Motor neuron (in vitro differentiated cells): Measurements from ENCODE around the gene TTC39A. TPM values are rescaled to one million over a fixed set of nuclear protein-coding genes. Genes with fewer than 3 reads are reported as not detected.
"Not testable (repeated sequence)": the region's sequence is repeated elsewhere in the genome, so short reads cannot be mapped to it uniquely, and the experiment has no call there.

Experiments
- ATAC-seq, 8 experiments: fragments of 200-7000 bp; cut with Tn5 transposase; replicated peaks in 6 of 8; 2 replicates each; pipeline ENCODE4 v1.8.0; 2021; ENCODE audit warnings: mild to moderate bottlenecking in 8 of 8, moderate library complexity in 8 of 8
- H3K27ac ChIP-seq, 2 donors: fragments of 250-450 bp; sonication (Bioruptor Pico); 2 replicates each; pipeline ENCODE4 v1.9.0; 2021; ENCODE audit warnings: antibody characterized with exemption in 2 of 2, mild to moderate bottlenecking in 2 of 2, moderate library complexity in 1 of 2
- H3K4me1 ChIP-seq, 2 donors: fragments of 250-450 bp; sonication (Bioruptor Pico); replicated peaks in 1 of 2; 2 replicates each; pipeline ENCODE4 v1.6.1; 2021; ENCODE audit warnings: antibody characterized with exemption in 2 of 2, mild to moderate bottlenecking in 2 of 2, moderate library complexity in 1 of 2
- H3K4me3 ChIP-seq, 5 donors: fragments of 250-450 bp; sonication (Bioruptor Pico); 2 replicates each; pipeline ENCODE4 v1.9.0; 2021; ENCODE audit warnings: antibody characterized with exemption in 5 of 5, mild to moderate bottlenecking in 5 of 5, moderate library complexity in 4 of 5
- WGBS, 10 experiments: fragments of 450-650 bp; shearing (Covaris generic); methylation state at CpG; one replicate each; pipeline ENCODE4 v1.0.0; 2022; 5-methylcytosine and 5-hydroxymethylcytosine counted together
- in situ Hi-C, 9 experiments: fragments of 400-800 bp; cut with MboI; loops; one replicate each; pipeline ENCODE4 v1.15.0; 2021; ENCODE audit warnings: low sequenced_read_pairs in 9 of 9, low pct_unique_long_range_greater_than_20kb in 2 of 9; ENCODE audit not compliant: unreplicated experiment in 9 of 9
- total RNA-seq, 8 experiments: library from RNA; unstranded; fragments of 300-600 nt; gene quantifications; 2 replicates each; pipeline versions ENCODE4 v1.2.3 to v1.2.4, GENCODE V29; 2022

Gene TTC39A
- total RNA-seq, 8 experiments from 2014 or later: 1.1 to 4.8 (median 2.2) TPM

DNA sequence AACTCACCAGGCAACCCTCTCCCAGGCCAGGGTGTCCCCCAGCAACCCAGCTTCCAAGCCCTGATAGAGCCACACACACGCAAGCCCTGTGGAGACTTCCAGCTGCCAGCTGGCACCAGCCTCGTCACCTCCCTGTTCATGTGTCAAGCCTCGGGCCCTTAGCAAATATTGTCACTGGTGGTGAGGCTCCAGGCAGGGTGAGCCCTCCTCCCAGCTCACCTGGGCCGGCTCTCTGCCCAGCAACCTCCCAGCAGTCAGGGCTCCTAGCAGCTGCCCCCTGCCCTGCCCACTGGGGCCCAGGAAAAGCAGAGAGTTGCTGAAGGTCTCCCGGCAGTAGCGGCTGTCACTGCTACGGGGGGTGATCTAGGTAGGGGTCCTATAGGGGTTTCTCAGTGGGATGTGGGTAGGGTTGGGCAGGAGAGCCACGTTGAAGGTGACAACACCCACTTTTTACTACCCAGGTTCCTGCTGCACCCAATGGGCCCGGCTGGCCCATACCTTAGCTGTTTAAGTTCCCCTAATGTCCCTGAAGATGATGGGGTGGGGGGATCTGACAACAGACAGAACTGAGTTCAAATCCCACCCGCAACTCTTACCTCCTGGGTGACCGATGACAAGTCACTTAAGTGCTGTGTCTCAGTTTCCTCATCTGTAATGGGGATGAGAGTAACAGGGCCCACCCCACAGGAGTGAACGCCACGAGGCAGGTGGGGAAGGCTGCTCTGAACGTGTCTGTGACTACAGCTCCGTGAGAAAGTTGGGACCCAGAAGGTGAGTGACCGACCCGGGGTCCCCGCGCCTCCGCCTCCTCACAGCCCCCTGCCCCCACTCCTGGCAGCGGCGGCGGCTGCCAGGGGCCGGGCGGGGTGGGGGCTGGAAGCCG lies 678 bp downstream of the TTC39A start:
- ATAC-seq: peak in 2 of 8 experiments; percentile 4 to 66
- Histone ChIP-seq H3K4me1 (peaks cover 14 to 16% of the 10 kb centered on the region in 2 donors), H3K4me3 (peak overlapping the region; percentile 27 to 41 (median 39)), H3K27ac (no peak overlapping the region)
- 30 to 100% (median 87%) methylated on average over 2 to 10 of the region's 26 CpGs; no CpG with 5 or more reads in 3 of the 10 experiments for WGBS, 10 experiments
- in situ Hi-C loops: loop anchor here in 1 of 9 experiments (25.0 kb wide), 1 partner anchor 208 kb away; no protein-coding TSS in a partner anchor

DNA sequence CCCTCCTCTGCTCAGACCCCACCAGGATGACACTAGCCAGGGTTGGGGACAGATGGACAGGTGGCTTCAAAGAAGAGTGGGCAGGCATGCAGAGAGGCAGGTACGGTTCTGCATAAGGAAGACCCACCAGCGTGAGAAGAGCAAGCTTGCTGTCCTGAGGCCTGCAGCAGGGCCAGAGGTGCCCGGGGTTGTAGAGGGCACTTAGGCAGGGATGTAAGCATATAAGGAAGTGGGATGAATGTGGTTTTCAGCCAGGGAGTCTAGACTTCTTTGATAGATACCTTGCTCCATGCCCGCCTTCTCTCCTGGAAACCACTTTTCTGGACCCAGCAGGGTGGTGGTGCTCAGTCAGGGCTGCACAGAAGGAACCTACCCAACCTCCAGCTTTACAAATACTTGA lies 1.4 kb downstream of the TTC39A start:
- 93 to 100% (median 95%) methylated on average over 2 to 3 of the region's 4 CpGs; no CpG with 5 or more reads in 5 of the 10 experiments for WGBS, 10 experiments
- in situ Hi-C loops: loop anchor here in 1 of 9 experiments (25.0 kb wide), 1 partner anchor 208 kb away; no protein-coding TSS in a partner anchor
- ATAC-seq: no peak
- Histone ChIP-seq H3K4me1 (peaks cover 14 to 16% of the 10 kb centered on the region in 2 donors), H3K27ac (no peak overlapping the region), H3K4me3 (no peak overlapping the region)

DNA sequence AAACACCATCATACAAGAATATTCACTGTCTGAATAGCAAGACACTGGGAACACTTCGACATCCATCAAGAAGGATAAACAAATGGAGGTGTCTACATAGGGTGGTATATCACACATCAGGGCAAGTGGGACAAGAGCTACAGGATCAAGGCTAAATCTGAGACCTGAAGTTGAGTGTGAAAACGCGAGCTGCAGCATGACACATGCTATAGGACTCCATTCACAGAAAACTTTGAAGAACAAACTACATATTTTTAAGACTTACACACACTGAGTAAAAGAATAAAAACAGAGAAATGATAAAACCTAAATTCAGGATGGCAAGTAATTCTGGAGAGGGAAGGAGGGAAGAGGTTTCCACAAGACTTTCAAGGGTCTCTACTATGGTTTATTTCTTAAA lies 2.1 kb downstream of the TTC39A start:
- in situ Hi-C loops: loop anchor here in 1 of 9 experiments (25.0 kb wide), 1 partner anchor 209 kb away; no protein-coding TSS in a partner anchor
- peaks cover 14 to 16% of the 10 kb centered on the region in 2 donors for H3K4me1 ChIP-seq
- ATAC-seq: no peak
- no peak overlapping the region for H3K27ac ChIP-seq
- WGBS, 10 experiments: 41 to 100% (median 84%) methylated on average over 1 to 3 of the region's 3 CpGs; no CpG with 5 or more reads in 1 of the 10 experiments
- no peak overlapping the region for H3K4me3 ChIP-seq

DNA sequence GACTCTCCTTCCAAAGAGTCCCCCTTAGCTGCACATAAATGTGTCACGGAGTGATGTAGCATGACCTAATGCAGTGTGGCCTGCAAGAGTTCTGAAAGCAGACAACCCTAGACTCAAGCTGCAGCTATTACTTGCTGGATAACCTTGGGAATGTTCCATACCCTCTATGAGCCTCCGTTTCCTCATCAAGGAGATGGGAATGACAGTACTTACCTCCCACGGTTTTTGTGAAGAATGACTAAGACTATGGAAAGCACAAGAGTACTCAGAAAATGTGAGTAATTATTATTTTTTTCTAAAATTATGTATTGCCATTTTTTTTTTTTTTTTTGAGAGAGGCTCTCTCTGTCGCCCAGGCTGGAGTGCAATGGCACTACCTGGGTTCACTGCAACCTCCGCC lies 3.0 kb downstream of the TTC39A start:
- H3K27ac ChIP-seq: no peak overlapping the region
- in situ Hi-C loops: loop anchor here in 1 of 9 experiments (25.0 kb wide), 1 partner anchor 210 kb away; no protein-coding TSS in a partner anchor
- no peak overlapping the region for H3K4me3 ChIP-seq
- no peak for ATAC-seq
- H3K4me1 ChIP-seq: peaks cover 14 to 16% of the 10 kb centered on the region in 2 donors
- 48 to 95% (median 82%) methylated on average over 2 to 5 of the region's 5 CpGs; no CpG with 5 or more reads in 1 of the 10 experiments for WGBS, 10 experiments

DNA sequence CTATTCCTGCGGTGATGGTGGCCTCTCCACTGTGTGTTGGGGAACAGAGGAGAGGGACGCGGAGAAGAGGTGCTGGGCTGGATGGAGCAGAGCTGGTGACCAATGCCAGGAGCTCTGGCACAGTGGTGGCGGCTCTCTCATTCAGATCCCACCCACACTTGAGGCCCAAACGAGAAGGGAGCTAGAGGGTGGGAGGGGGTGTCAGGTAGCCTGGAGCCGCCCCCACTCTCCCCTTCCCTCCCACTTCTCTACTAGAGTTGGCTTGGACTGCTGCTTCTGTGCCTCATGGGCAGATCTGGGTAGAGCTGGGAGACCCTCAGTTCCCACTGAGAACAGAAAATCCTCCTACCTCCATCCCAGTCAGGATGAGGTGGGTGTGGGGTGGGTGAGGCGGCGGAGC lies 3.5 kb downstream of the TTC39A start:
- 80 to 100% (median 100%) methylated on average over 1 to 5 of the region's 8 CpGs; no CpG with 5 or more reads in 5 of the 10 experiments for WGBS, 10 experiments
- in situ Hi-C loops: loop anchor here in 1 of 9 experiments (25.0 kb wide), 1 partner anchor 210 kb away; no protein-coding TSS in a partner anchor
- Histone ChIP-seq H3K4me3 (no peak overlapping the region), H3K27ac (no peak overlapping the region), H3K4me1 (peaks cover 14 to 16% of the 10 kb centered on the region in 2 donors)
- no peak for ATAC-seq

DNA sequence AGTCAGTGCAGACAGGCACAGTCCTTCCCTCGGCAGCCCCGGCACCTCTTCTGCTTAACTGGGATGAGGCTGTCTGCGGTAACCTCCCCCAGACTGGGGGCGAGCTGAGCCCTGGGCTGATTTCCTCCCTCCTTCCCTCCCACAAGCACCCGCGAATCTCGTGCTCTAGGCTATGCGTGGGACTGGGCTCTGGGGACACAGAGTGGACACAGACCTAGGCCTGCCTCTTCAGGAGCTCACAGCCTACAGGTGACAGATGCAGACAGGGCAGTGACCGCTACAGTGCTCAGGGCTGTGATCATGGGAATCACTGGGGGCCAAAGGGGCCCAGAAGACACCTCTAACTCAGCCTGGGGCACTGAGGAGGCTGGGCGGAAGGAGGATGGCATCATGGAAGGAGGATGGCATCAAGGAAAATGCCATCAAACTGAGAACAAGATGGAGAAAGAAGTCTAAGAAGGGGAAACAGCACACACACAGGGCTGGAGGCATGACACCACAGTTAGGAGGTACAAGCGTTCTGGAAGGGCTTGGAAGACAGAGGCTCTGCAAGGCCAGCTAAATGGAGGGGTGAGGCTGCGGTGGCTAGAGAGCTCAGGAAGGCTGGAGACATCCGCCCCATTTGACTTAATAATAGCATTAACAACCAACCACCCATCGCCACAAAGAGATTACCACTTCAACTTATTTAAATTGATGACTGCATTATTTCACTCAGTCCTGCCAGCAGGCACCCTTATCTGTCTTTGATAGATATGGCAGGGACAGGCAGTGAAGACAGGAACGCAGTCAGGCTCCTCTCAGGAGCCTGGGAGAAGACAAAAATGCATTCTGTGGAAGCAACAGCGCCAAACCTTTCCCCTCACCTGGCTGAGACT lies 4.2 kb downstream of the TTC39A start:
- in situ Hi-C loops: loop anchor here in 1 of 9 experiments (25.0 kb wide), 1 partner anchor 211 kb away; no protein-coding TSS in a partner anchor
- 65 to 100% (median 83%) methylated on average over 1 to 12 of the region's 16 CpGs; no CpG with 5 or more reads in 3 of the 10 experiments for WGBS, 10 experiments

DNA sequence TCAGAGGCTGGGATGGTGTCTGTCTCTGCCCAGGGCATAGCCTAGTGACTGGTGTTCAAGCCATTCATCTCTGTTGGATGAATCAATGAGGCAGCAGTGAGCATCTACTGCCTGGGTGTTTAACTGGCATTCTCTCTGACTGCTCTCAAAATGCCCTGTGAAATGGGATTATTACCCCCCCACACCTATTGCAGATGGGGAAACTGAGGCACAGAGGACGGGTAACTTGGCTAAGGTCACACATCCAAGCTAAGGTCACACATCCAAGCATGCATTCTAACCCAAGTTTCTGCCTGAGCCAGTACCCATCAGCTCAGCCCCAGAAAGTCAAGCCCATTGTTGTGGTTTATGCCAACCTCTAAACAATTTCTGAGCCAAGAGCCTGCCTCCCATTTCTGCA lies 5.0 kb downstream of the TTC39A start:
- Histone ChIP-seq H3K4me1 (peaks cover 3 to 4% of the 10 kb centered on the region in 2 donors), H3K27ac (no peak overlapping the region), H3K4me3 (no peak overlapping the region)
- no peak for ATAC-seq
- in situ Hi-C loops: loop anchor here in 1 of 9 experiments (25.0 kb wide), 1 partner anchor 212 kb away; no protein-coding TSS in a partner anchor
- WGBS, 10 experiments: 33 to 71% (median 50%) methylated on average over 1 of the region's 1 CpG; no CpG with 5 or more reads in 7 of the 10 experiments

More for the DNA sequence above, 4.2 kb downstream of the TTC39A start:
- Histone ChIP-seq H3K4me3 (no peak overlapping the region), H3K27ac (no peak overlapping the region), H3K4me1 (peaks cover 8 to 9% of the 10 kb centered on the region in 2 donors)
- ATAC-seq: peak in 1 of 8 experiments; percentile 7

DNA sequence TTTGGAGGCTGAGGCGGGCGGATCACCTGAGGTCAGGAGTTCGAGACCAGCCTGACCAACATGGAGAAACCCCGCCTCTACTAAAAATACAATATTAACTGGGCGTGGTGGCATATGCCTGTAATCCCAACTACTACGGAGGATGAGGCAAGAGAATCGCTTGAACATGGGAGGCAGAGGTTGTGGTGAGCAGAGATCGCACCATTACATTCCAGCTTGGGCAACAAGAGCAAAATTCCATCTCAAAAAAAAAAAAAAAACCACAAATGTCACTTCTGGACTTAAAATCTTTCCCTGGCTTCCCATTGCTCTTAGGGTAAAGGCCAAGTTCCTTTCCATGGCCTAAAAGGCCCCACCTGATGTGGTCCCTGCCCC lies 5.4 kb downstream of the TTC39A start:
- in situ Hi-C loops: loop anchor here in 1 of 9 experiments (25.0 kb wide), 1 partner anchor 212 kb away; no protein-coding TSS in a partner anchor
- not testable (repeated sequence) for ATAC-seq, H3K27ac ChIP-seq, H3K4me3 ChIP-seq, H3K4me1 ChIP-seq
- WGBS, 10 experiments: 80 to 100% (median 90%) methylated on average over 1 to 8 of the region's 8 CpGs; no CpG with 5 or more reads in 4 of the 10 experiments

DNA sequence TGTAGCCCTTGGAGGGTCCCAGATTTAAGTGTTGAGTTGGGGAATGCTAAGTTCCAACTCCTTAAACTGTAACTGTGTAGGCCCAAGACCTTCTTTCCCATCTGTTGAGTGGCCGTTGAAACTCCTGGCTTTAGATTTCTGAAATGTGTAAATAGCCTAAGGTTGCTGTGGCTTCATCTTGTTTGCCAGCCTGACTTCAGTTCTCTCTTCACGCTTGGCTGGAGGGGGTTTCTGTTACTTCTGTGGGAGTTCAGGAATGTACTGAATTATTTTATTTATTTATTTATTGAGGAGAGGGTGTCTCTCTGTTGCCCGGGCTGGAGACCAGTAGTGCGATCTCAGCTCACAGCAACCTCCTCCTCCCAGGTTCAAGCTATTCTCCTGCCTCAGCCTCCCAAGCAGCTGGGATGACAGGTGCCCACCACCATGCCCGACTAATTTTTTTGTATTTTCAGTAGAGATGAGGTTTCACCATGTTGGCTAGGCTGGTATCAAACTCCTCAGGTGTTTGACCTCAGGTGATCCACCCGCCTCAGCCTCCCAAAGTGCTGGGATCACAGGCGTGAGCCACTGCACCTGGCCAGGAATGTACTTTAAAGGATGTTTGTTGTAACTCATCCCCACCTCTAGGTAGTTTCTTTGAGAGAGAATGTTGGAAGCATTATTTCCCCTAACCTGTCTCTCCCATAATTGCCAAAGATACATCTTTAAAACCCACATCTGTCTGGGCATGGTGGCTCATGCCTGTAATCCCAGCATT lies 5.9 kb downstream of the TTC39A start:
- 67 to 100% (median 94%) methylated on average over 1 to 7 of the region's 7 CpGs for WGBS, 10 experiments
- no peak for ATAC-seq
- no peak overlapping the region for H3K27ac ChIP-seq
- peaks cover 0 to 2% of the 10 kb centered on the region in 2 donors for H3K4me1 ChIP-seq
- H3K4me3 ChIP-seq: no peak overlapping the region
- in situ Hi-C loops: loop anchor here in 1 of 9 experiments (25.0 kb wide), 1 partner anchor 213 kb away; no protein-coding TSS in a partner anchor

DNA sequence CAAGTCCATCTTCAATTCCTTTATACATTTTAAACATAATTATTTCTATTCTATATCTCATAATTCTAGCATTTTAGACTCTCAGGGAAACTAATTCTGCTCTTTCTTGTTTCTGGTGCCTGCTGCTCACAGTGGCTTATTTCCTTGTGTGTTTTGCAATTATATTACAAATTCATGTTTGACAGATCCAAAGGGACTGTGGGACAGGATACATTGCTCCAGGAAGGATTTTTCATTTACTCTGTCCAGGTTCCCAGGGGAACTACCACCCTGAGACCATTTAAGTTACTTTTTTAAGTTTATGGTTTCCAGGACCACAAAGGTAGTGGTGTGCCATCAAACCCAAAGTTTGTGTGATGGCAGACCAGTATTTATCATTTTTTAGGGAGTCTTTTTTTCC lies 6.6 kb downstream of the TTC39A start:
- in situ Hi-C loops: no loop called here
- Histone ChIP-seq H3K4me1 (peaks cover 0 to 2% of the 10 kb centered on the region in 2 donors), H3K27ac (no peak overlapping the region), H3K4me3 (no peak overlapping the region)
- no peak for ATAC-seq

DNA sequence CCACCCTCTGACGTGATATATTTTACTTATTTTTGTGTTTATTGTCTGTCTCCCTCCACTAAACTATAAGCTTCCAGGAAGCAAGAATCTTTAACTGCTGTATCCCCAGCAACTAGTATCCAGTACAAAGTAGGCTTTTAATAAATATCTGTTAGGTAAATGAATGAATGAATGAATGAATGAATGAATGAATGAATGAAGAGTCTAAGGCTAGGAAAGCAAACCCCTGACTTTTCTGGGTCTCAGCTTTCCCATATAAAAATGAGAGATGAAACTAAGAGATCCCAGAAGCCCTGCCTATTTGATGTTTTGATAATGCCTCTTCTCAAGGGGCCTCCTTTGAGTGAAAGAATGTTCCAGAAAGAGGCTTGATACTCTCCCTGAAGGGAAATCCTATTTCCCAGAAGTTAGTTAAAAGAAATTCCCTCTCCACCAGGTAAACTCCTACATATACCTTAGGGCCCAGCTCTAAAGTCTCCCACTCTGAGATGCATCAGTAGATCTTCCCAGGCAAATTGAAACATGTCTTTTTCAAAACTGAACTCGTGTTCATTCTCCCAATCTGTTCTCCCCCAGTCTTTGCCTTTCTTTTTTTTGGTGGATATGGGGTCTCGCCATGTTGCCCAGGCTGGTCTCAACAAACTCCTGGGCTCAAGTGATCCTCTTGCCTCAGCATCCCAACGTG lies 7.8 kb downstream of the TTC39A start:
- H3K4me3 ChIP-seq: no peak overlapping the region
- H3K27ac ChIP-seq: no peak overlapping the region
- in situ Hi-C loops: no loop called here
- no peak for ATAC-seq
- WGBS, 10 experiments: 20 to 94% (median 60%) methylated on average over 1 to 4 of the region's 4 CpGs; no CpG with 5 or more reads in 1 of the 10 experiments
- peaks cover 0 to 2% of the 10 kb centered on the region in 2 donors for H3K4me1 ChIP-seq
